ENCODE data around the gene RASA4. TPM values are rescaled to one million over a fixed set of nuclear protein-coding genes. Genes with fewer than 3 reads are reported as not detected.
"Not testable (repeated sequence)": the region's sequence is repeated elsewhere in the genome, so short reads cannot be mapped to it uniquely, and the experiment has no call there.

RASA4 gene
- total RNA-seq, 1 experiment from 2014 or later = 9.2 TPM

GRCh38 chr7:102614346-102614697 is 2.2 kb downstream of the RASA4 start:
- intact Hi-C loops (cut with micrococcal nuclease; ENCODE audit: unreplicated experiment); DNase-seq (ENCODE audit: low spot score); H3K36me3 ChIP-seq (ENCODE audit: insufficient read depth, low read length, poor library complexity, severe bottlenecking); H3K27ac ChIP-seq (ENCODE audit: low read depth, low read length, poor library complexity, severe bottlenecking); BruUV-seq (replicated peaks); CTCF ChIA-PET; H3K4me1 ChIP-seq (ENCODE audit: insufficient read depth, low read length, poor library complexity, severe bottlenecking); H3K9me3 ChIP-seq (ENCODE audit: low read depth, low read length, poor library complexity, severe bottlenecking); H3K4me3 ChIP-seq (ENCODE audit: low read depth, low read length, poor library complexity, severe bottlenecking); H3K27me3 ChIP-seq (replicated peaks; ENCODE audit: insufficient read depth, low read depth, low read length, poor library complexity); POLR2A ChIA-PET (ENCODE audit: low non-redundant PET): not testable (repeated sequence)

GRCh38 chr7:102613575-102614345 is 2.8 kb downstream of the RASA4 start:
- BruUV-seq (replicated peaks); CTCF ChIA-PET; intact Hi-C loops (cut with micrococcal nuclease; ENCODE audit: unreplicated experiment); H3K9me3 ChIP-seq (ENCODE audit: low read depth, low read length, poor library complexity, severe bottlenecking); H3K4me1 ChIP-seq (ENCODE audit: insufficient read depth, low read length, poor library complexity, severe bottlenecking); DNase-seq (ENCODE audit: low spot score); H3K4me3 ChIP-seq (ENCODE audit: low read depth, low read length, poor library complexity, severe bottlenecking); H3K27ac ChIP-seq (ENCODE audit: low read depth, low read length, poor library complexity, severe bottlenecking); POLR2A ChIA-PET (ENCODE audit: low non-redundant PET); H3K36me3 ChIP-seq (ENCODE audit: insufficient read depth, low read length, poor library complexity, severe bottlenecking); H3K27me3 ChIP-seq (replicated peaks; ENCODE audit: insufficient read depth, low read depth, low read length, poor library complexity): not testable (repeated sequence)

GRCh38 chr7:102611675-102612325 is 4.8 kb downstream of the RASA4 start:
- BruUV-seq (replicated peaks); POLR2A ChIA-PET (ENCODE audit: low non-redundant PET); intact Hi-C loops (cut with micrococcal nuclease; ENCODE audit: unreplicated experiment); H3K27ac ChIP-seq (ENCODE audit: low read depth, low read length, poor library complexity, severe bottlenecking); H3K4me3 ChIP-seq (ENCODE audit: low read depth, low read length, poor library complexity, severe bottlenecking); H3K9me3 ChIP-seq (ENCODE audit: low read depth, low read length, poor library complexity, severe bottlenecking); H3K27me3 ChIP-seq (replicated peaks; ENCODE audit: insufficient read depth, low read depth, low read length, poor library complexity); CTCF ChIA-PET; H3K36me3 ChIP-seq (ENCODE audit: insufficient read depth, low read length, poor library complexity, severe bottlenecking); H3K4me1 ChIP-seq (ENCODE audit: insufficient read depth, low read length, poor library complexity, severe bottlenecking): not testable (repeated sequence)
- DNase-seq (ENCODE audit: low spot score) = peak; percentile 11

- intact Hi-C loops (cut with micrococcal nuclease; ENCODE audit: unreplicated experiment); CTCF ChIA-PET; H3K9me3 ChIP-seq (ENCODE audit: low read depth, low read length, poor library complexity, severe bottlenecking); POLR2A ChIA-PET (ENCODE audit: low non-redundant PET); BruUV-seq (replicated peaks); H3K4me1 ChIP-seq (ENCODE audit: insufficient read depth, low read length, poor library complexity, severe bottlenecking); H3K4me3 ChIP-seq (ENCODE audit: low read depth, low read length, poor library complexity, severe bottlenecking); DNase-seq (ENCODE audit: low spot score); H3K27me3 ChIP-seq (replicated peaks; ENCODE audit: insufficient read depth, low read depth, low read length, poor library complexity); H3K36me3 ChIP-seq (ENCODE audit: insufficient read depth, low read length, poor library complexity, severe bottlenecking); H3K27ac ChIP-seq (ENCODE audit: low read depth, low read length, poor library complexity, severe bottlenecking): not testable (repeated sequence)
Observed at GRCh38 chr7:102611013-102611674, 5.4 kb downstream of the RASA4 start.

DNA sequence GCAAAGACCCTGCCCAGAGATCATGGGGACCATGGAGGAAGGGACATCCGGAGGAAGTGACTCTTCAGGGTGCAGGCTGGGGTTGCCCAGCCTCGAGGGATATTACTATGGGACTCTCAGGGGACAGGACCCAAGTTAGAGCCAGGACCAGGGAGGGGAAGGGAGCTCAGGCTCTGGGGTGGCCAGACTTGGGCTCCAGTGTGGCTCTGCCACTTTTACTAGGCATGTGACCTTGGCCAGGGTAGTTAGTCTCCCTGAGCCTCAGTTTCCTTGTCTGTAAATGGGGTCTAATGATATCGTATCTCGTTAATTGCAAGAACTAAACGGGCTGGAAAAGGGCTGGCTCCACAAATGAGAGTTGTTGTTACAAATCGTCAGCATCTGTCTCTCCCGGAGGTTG is 6.1 kb downstream of the RASA4 start:
- BruUV-seq (replicated peaks); DNase-seq (ENCODE audit: low spot score); H3K4me3 ChIP-seq (ENCODE audit: low read depth, low read length, poor library complexity, severe bottlenecking); H3K27me3 ChIP-seq (replicated peaks; ENCODE audit: insufficient read depth, low read depth, low read length, poor library complexity); intact Hi-C loops (cut with micrococcal nuclease; ENCODE audit: unreplicated experiment); CTCF ChIA-PET; H3K36me3 ChIP-seq (ENCODE audit: insufficient read depth, low read length, poor library complexity, severe bottlenecking); POLR2A ChIA-PET (ENCODE audit: low non-redundant PET); H3K9me3 ChIP-seq (ENCODE audit: low read depth, low read length, poor library complexity, severe bottlenecking); H3K27ac ChIP-seq (ENCODE audit: low read depth, low read length, poor library complexity, severe bottlenecking); H3K4me1 ChIP-seq (ENCODE audit: insufficient read depth, low read length, poor library complexity, severe bottlenecking): not testable (repeated sequence)

GRCh38 chr7:102609734-102610133 is 6.8 kb downstream of the RASA4 start:
- DNase-seq (ENCODE audit: low spot score); H3K36me3 ChIP-seq (ENCODE audit: insufficient read depth, low read length, poor library complexity, severe bottlenecking); H3K9me3 ChIP-seq (ENCODE audit: low read depth, low read length, poor library complexity, severe bottlenecking); intact Hi-C loops (cut with micrococcal nuclease; ENCODE audit: unreplicated experiment); H3K27ac ChIP-seq (ENCODE audit: low read depth, low read length, poor library complexity, severe bottlenecking); POLR2A ChIA-PET (ENCODE audit: low non-redundant PET); CTCF ChIA-PET; H3K27me3 ChIP-seq (replicated peaks; ENCODE audit: insufficient read depth, low read depth, low read length, poor library complexity); BruUV-seq (replicated peaks); H3K4me1 ChIP-seq (ENCODE audit: insufficient read depth, low read length, poor library complexity, severe bottlenecking); H3K4me3 ChIP-seq (ENCODE audit: low read depth, low read length, poor library complexity, severe bottlenecking): not testable (repeated sequence)

GRCh38 chr7:102606848-102607247 is 9.7 kb downstream of the RASA4 start:
- H3K27me3 ChIP-seq (replicated peaks; ENCODE audit: insufficient read depth, low read depth, low read length, poor library complexity); intact Hi-C loops (cut with micrococcal nuclease; ENCODE audit: unreplicated experiment); BruUV-seq (replicated peaks); H3K4me3 ChIP-seq (ENCODE audit: low read depth, low read length, poor library complexity, severe bottlenecking); DNase-seq (ENCODE audit: low spot score); CTCF ChIA-PET; POLR2A ChIA-PET (ENCODE audit: low non-redundant PET); H3K9me3 ChIP-seq (ENCODE audit: low read depth, low read length, poor library complexity, severe bottlenecking); H3K4me1 ChIP-seq (ENCODE audit: insufficient read depth, low read length, poor library complexity, severe bottlenecking); H3K27ac ChIP-seq (ENCODE audit: low read depth, low read length, poor library complexity, severe bottlenecking); H3K36me3 ChIP-seq (ENCODE audit: insufficient read depth, low read length, poor library complexity, severe bottlenecking): not testable (repeated sequence)

Measured in A673 (cell line).